GM12872 (cell line): Measurements from ENCODE around the gene NAP1L4.
A peak's percentile ranks its signal among the peaks of the same experiment; 100 is the strongest.

ENCODE experiments used
- CTCF ChIP-seq: IDR thresholded peaks from 3 replicates; pipeline ENCODE4 v1.5.1; 2011; ENCODE audit warnings: low read depth, mild to moderate bottlenecking, low read length, moderate library complexity; ENCODE audit not compliant: insufficient read depth

NAP1L4 gene

GRCh38 chr11:2929950-2930703, 62.0 kb downstream of the NAP1L4 start:
- TF ChIP-seq CTCF = peak; percentile 53; the same call in 2 of the 3 replicates

GRCh38 chr11:2929531-2929949, 62.6 kb downstream of the NAP1L4 start:
- TF ChIP-seq CTCF = no peak

GRCh38 chr11:2928605-2929530, 63.3 kb downstream of the NAP1L4 start, which contains the start of gene PHLDA2:
TSS of gene PHLDA2 (minus strand) at chr11:2929420. CDS start at chr11:2929364, 56 bp downstream.
- TF ChIP-seq CTCF = no peak

- TF ChIP-seq CTCF = no peak
Measured at GRCh38 chr11:2927851-2928604, 64.1 kb downstream of the NAP1L4 start.

- no peak for TF ChIP-seq CTCF
Measured at GRCh38 chr11:2927121-2927800, 64.9 kb downstream of the NAP1L4 start.

- TF ChIP-seq CTCF = no peak
Measured at GRCh38 chr11:2926611-2927051, 65.5 kb downstream of the NAP1L4 start.
